ENCODE measurements around the gene ISL2.
A peak's percentile ranks its signal among the peaks of the same experiment; 100 is the strongest.

The ISL2 gene

DNA sequence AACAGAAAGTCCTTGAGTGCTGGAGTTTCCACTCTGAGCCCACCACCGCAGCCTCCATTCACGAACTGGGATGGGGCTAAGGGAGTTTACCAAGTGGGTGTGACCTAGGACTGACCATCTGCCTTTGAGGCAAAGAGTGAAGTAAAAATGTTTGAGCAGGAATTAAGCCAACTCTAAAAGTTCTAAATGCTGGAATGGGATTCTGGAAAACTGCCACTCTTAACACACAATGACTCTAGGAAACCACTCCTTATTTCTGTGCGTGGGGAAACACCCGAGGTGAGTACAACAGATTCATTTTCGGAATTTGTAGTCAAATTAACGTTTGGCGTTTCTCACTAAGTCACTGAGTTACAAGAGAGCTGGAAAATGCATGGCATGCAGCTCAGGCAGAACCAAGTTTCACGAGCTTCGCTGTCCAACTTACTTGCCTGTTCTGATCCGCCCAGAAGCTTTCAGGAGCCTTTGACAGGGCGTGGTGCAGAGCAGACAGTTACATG lies 31.6 kb downstream of the ISL2 start:
- Histone ChIP-seq H3K4me1 (ENCODE audit: low read length) (peaks cover 8% of the 10 kb centered on the region), H3K9me3 (ENCODE audit: insufficient read depth, low read length) (no peaks in the 10 kb centered on the region), H3K27me3 (ENCODE audit: low read depth, low read length) (no peaks in the 10 kb centered on the region), H3K36me3 (replicated peaks; ENCODE audit: low read depth, low read length) (no peaks in the 10 kb centered on the region), H3K27ac (ENCODE audit: low read length) (no peak overlapping the region), H2AFZ (ENCODE audit: low read depth, low read length) (no peak overlapping the region), H3K4me2 (ENCODE audit: low read length) (0 out of 2 replicates have a peak overlapping the region, but pooled peaks have one; percentile 5), H3K79me2 (ENCODE audit: low read length) (no peaks in the 10 kb centered on the region), H3K9ac (ENCODE audit: low read length) (no peak overlapping the region), H4K20me1 (ENCODE audit: insufficient read depth, low read length) (no peaks in the 10 kb centered on the region), H3K4me3 (ENCODE audit: low read length) (no peak overlapping the region)
- TF ChIP-seq EZH2phosphoT487 (IDR thresholded peaks at IDR 0.05; ENCODE audit: low read depth) = no peak
- TF ChIP-seq, protein P1, sequence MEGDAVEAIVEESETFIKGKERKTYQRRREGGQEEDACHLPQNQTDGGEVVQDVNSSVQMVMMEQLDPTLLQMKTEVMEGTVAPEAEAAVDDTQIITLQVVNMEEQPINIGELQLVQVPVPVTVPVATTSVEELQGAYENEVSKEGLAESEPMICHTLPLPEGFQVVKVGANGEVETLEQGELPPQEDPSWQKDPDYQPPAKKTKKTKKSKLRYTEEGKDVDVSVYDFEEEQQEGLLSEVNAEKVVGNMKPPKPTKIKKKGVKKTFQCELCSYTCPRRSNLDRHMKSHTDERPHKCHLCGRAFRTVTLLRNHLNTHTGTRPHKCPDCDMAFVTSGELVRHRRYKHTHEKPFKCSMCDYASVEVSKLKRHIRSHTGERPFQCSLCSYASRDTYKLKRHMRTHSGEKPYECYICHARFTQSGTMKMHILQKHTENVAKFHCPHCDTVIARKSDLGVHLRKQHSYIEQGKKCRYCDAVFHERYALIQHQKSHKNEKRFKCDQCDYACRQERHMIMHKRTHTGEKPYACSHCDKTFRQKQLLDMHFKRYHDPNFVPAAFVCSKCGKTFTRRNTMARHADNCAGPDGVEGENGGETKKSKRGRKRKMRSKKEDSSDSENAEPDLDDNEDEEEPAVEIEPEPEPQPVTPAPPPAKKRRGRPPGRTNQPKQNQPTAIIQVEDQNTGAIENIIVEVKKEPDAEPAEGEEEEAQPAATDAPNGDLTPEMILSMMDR (IDR thresholded peaks at IDR 0.05; ENCODE audit: low read depth, low read length) = no peak

DNA sequence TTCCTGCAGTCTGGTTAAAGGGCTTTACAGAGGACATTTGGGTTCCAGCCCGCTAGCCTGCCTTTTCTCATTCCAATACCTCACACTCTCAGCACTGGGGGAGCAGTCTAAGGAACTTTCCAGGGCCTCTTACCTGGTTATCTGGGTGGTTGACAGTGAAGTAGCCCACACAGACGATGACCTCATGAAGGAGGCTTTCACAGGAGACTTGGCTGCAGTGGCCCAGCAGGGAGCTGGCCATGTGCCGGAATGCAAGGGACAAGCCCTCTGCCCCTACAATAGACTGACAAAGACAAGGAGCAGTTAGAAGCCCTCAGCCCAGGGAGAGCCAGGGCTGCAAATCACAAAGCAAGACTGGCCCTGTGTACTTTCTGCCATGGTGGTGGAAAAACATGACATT lies 39.5 kb downstream of the ISL2 start:
- no peaks in the 10 kb centered on the region for H3K36me3 ChIP-seq (replicated peaks; ENCODE audit: low read depth, low read length)
- no peaks in the 10 kb centered on the region for H3K27me3 ChIP-seq (ENCODE audit: low read depth, low read length)
- no peak overlapping the region for H3K4me2 ChIP-seq (ENCODE audit: low read length)
- H3K4me1 ChIP-seq (ENCODE audit: low read length) = no peaks in the 10 kb centered on the region
- TF ChIP-seq, protein P1 (IDR thresholded peaks at IDR 0.05; ENCODE audit: low read depth, low read length) = no peak
- TF ChIP-seq EZH2phosphoT487 (IDR thresholded peaks at IDR 0.05; ENCODE audit: low read depth) = no peak
- no peak overlapping the region for H2AFZ ChIP-seq (ENCODE audit: low read depth, low read length)
- no peaks in the 10 kb centered on the region for H4K20me1 ChIP-seq (ENCODE audit: insufficient read depth, low read length)
- no peak overlapping the region for H3K27ac ChIP-seq (ENCODE audit: low read length)
- no peaks in the 10 kb centered on the region for H3K79me2 ChIP-seq (ENCODE audit: low read length)
- H3K4me3 ChIP-seq (ENCODE audit: low read length) = no peak overlapping the region
- no peaks in the 10 kb centered on the region for H3K9me3 ChIP-seq (ENCODE audit: insufficient read depth, low read length)
- no peak overlapping the region for H3K9ac ChIP-seq (ENCODE audit: low read length)

DNA sequence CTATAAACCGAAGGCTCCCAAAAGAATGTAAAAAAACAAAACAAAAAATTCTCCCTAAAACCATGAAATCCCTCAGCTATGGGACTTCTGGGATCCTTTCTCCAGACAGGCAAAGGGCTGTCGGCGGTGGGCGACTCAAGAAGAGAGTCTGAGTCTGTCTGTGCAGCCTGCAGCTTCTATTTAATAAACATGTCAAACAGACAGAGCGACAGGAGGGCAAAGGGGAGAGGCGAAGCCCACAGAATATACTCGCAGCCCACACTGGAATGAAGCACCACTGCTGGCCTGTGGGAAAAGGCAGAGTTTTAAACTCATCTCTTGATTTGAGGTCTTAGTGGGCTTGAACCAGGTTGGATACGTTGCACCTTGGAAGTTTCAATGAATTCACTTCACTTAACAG lies 40.2 kb downstream of the ISL2 start:
- Histone ChIP-seq H3K9ac (ENCODE audit: low read length) (no peak overlapping the region), H2AFZ (ENCODE audit: low read depth, low read length) (no peak overlapping the region), H3K27ac (ENCODE audit: low read length) (no peak overlapping the region), H3K9me3 (ENCODE audit: insufficient read depth, low read length) (no peaks in the 10 kb centered on the region), H3K27me3 (ENCODE audit: low read depth, low read length) (no peaks in the 10 kb centered on the region), H3K4me1 (ENCODE audit: low read length) (no peaks in the 10 kb centered on the region), H4K20me1 (ENCODE audit: insufficient read depth, low read length) (no peaks in the 10 kb centered on the region), H3K79me2 (ENCODE audit: low read length) (no peaks in the 10 kb centered on the region), H3K4me3 (ENCODE audit: low read length) (no peak overlapping the region), H3K36me3 (replicated peaks; ENCODE audit: low read depth, low read length) (no peaks in the 10 kb centered on the region), H3K4me2 (ENCODE audit: low read length) (no peak overlapping the region)
- TF ChIP-seq EZH2phosphoT487 (IDR thresholded peaks at IDR 0.05; ENCODE audit: low read depth) = no peak
- TF ChIP-seq, protein P1 (IDR thresholded peaks at IDR 0.05; ENCODE audit: low read depth, low read length) = no peak

DNA sequence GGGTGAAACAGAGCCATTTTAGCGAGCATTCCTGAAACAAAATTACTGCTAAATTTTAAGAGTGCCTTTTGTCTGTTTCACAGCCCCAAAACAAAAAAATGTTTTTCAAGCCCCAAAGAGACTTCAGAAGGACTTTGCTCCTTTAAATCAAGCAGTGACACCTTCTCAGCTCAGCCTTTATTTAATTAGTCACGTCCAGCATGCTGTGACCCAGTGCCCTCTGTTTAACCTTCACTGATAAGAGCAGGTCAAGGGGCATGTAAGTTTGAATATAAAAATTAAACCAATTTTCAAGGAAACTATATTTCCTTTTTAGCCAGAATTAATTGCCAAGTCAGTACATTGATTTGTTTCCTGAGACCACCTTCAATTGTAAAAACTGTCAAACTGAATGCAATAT lies 40.6 kb downstream of the ISL2 start:
- no peaks in the 10 kb centered on the region for H3K9me3 ChIP-seq (ENCODE audit: insufficient read depth, low read length)
- no peak for TF ChIP-seq EZH2phosphoT487 (IDR thresholded peaks at IDR 0.05; ENCODE audit: low read depth)
- TF ChIP-seq, protein P1 (IDR thresholded peaks at IDR 0.05; ENCODE audit: low read depth, low read length) = no peak
- H4K20me1 ChIP-seq (ENCODE audit: insufficient read depth, low read length) = no peaks in the 10 kb centered on the region
- H3K4me2 ChIP-seq (ENCODE audit: low read length) = no peak overlapping the region
- no peaks in the 10 kb centered on the region for H3K79me2 ChIP-seq (ENCODE audit: low read length)
- H3K9ac ChIP-seq (ENCODE audit: low read length) = no peak overlapping the region
- no peaks in the 10 kb centered on the region for H3K4me1 ChIP-seq (ENCODE audit: low read length)
- H3K27ac ChIP-seq (ENCODE audit: low read length) = no peak overlapping the region
- no peaks in the 10 kb centered on the region for H3K27me3 ChIP-seq (ENCODE audit: low read depth, low read length)
- H3K36me3 ChIP-seq (replicated peaks; ENCODE audit: low read depth, low read length) = no peaks in the 10 kb centered on the region
- no peak overlapping the region for H2AFZ ChIP-seq (ENCODE audit: low read depth, low read length)
- no peak overlapping the region for H3K4me3 ChIP-seq (ENCODE audit: low read length)

Measured in OCI-LY3 (cell line).